Measurements from ENCODE around the gene F13A1.

The F13A1 gene

DNA sequence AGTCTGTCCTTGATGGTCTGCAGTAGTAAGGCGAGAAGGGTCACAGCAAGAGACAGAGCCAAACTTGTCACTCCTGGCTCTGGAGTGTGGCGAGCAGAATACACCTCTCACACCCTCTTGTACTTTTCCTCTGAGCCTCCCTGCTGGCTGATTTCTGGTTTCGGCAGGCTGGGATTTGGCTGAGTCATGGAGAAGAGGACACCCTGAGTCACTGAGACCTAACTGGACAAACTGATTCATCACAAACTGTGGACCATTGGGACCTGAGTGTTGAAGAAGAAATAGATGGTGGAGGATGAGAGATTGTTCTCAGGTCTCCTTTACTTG, 101.7 kb downstream of the F13A1 start:
- no peaks in the 10 kb centered on the region for H3F3A ChIP-seq (ENCODE audit: insufficient read depth, low read length)
- H3K27ac ChIP-seq (ENCODE audit: low read depth, low read length, poor library complexity, severe bottlenecking): no peak overlapping the region
- H3K9me3 ChIP-seq (ENCODE audit: low read length): no peaks in the 10 kb centered on the region
- H3K9me2 ChIP-seq (ENCODE audit: low read depth, low read length): no peaks in the 10 kb centered on the region
- TF ChIP-seq EZH2 (IDR thresholded peaks at IDR 0.05; ENCODE audit: borderline replicate concordance, low read length): no peak
- H3K4me1 ChIP-seq (ENCODE audit: insufficient read depth, low read length, severe bottlenecking): no peaks in the 10 kb centered on the region
- H3K36me3 ChIP-seq (ENCODE audit: insufficient read depth, low read length): no peaks in the 10 kb centered on the region
- no peak overlapping the region for H3K4me2 ChIP-seq (ENCODE audit: low read length)
- no peaks in the 10 kb centered on the region for H4K20me1 ChIP-seq (ENCODE audit: insufficient read depth, low read length)
- H2AFZ ChIP-seq (ENCODE audit: low read length): no peak overlapping the region
- H3K4me3 ChIP-seq (ENCODE audit: low read depth, low read length, poor library complexity, severe bottlenecking): no peak overlapping the region
- no peak overlapping the region for H3K9ac ChIP-seq (ENCODE audit: low read length)
- H3K27me3 ChIP-seq (ENCODE audit: insufficient read depth, low read length): no peaks in the 10 kb centered on the region
- no peaks in the 10 kb centered on the region for H3K79me2 ChIP-seq (ENCODE audit: insufficient read depth, low read length)

DNA sequence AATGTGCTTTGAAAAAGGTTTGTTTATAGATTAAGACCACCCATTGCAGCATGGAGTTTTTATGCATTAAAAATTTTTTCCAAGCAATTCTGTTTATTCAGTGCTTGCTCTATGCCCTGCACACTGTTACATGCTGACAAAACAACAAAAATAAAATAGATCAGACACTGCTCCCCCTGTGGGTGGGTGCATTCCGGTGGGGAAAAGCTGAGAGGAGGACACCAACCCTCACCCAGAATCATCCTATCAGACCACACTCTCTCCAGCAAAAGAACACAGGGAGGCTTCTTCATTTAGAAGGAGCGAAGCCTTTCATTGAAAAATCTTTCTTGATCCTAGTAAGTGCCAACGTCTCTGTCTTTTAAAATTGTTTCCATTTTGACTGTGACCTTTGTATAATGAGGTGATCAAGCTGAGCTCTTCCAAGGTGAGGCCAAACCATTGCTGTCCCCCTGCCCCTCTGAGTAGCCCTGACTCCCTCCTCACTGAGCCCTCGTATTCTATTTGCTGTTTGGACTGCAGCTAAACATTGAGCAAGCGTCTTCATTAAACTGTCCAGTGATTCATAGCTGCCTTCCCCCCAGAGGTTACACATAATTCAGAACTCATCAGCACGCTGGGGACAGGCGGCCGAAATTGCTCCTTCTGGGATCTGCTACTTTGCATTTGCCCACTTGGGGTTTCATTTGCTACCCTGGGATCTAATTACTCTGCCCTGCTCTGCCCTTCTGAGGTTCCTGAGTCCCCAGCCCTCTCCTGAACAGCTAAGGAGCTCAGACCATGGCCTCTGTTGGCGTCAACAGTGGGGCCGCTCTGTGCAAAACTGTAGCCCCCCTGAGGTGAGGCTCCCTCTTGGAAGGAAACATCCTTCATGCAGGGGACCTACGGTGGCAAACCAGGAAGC, 102.4 kb downstream of the F13A1 start:
- TF ChIP-seq CTCF (IDR thresholded peaks at IDR 0.05; ENCODE audit: low read length) (peak; percentile 23; the same call in 1 of the 2 replicates), EZH2 (IDR thresholded peaks at IDR 0.05; ENCODE audit: borderline replicate concordance, low read length) (no peak)
- Histone ChIP-seq H4K20me1 (ENCODE audit: insufficient read depth, low read length) (no peaks in the 10 kb centered on the region), H3K79me2 (ENCODE audit: insufficient read depth, low read length) (no peaks in the 10 kb centered on the region), H3K9ac (ENCODE audit: low read length) (no peak overlapping the region), H3K4me2 (ENCODE audit: low read length) (no peak overlapping the region), H3K9me3 (ENCODE audit: low read length) (no peaks in the 10 kb centered on the region), H3F3A (ENCODE audit: insufficient read depth, low read length) (no peaks in the 10 kb centered on the region), H3K4me1 (ENCODE audit: insufficient read depth, low read length, severe bottlenecking) (no peaks in the 10 kb centered on the region), H3K27me3 (ENCODE audit: insufficient read depth, low read length) (no peaks in the 10 kb centered on the region), H2AFZ (ENCODE audit: low read length) (no peak overlapping the region), H3K27ac (ENCODE audit: low read depth, low read length, poor library complexity, severe bottlenecking) (no peak overlapping the region), H3K9me2 (ENCODE audit: low read depth, low read length) (no peaks in the 10 kb centered on the region), H3K36me3 (ENCODE audit: insufficient read depth, low read length) (no peaks in the 10 kb centered on the region), H3K4me3 (ENCODE audit: low read depth, low read length, poor library complexity, severe bottlenecking) (no peak overlapping the region)

- no peaks in the 10 kb centered on the region for H3K9me2 ChIP-seq (ENCODE audit: low read depth, low read length)
- no peak overlapping the region for H3K4me2 ChIP-seq (ENCODE audit: low read length)
- peaks cover 5% of the 10 kb centered on the region; the same call in 1 of the 2 replicates for H3K36me3 ChIP-seq (ENCODE audit: insufficient read depth, low read length)
- no peaks in the 10 kb centered on the region for H3K79me2 ChIP-seq (ENCODE audit: insufficient read depth, low read length)
- TF ChIP-seq EZH2 (IDR thresholded peaks at IDR 0.05; ENCODE audit: borderline replicate concordance, low read length): no peak
- TF ChIP-seq CTCF (IDR thresholded peaks at IDR 0.05; ENCODE audit: low read length): no peak
- H3F3A ChIP-seq (ENCODE audit: insufficient read depth, low read length): no peaks in the 10 kb centered on the region; the same call in 1 of the 2 replicates
- no peak overlapping the region for H2AFZ ChIP-seq (ENCODE audit: low read length)
- H3K9ac ChIP-seq (ENCODE audit: low read length): no peak overlapping the region
- no peak overlapping the region for H3K27ac ChIP-seq (ENCODE audit: low read depth, low read length, poor library complexity, severe bottlenecking)
- H3K27me3 ChIP-seq (ENCODE audit: insufficient read depth, low read length): no peaks in the 10 kb centered on the region
- H3K4me1 ChIP-seq (ENCODE audit: insufficient read depth, low read length, severe bottlenecking): no peaks in the 10 kb centered on the region
- no peaks in the 10 kb centered on the region for H4K20me1 ChIP-seq (ENCODE audit: insufficient read depth, low read length)
- 0 out of 2 replicates have a peak, but pooled peaks cover 3% of the 10 kb centered on the region for H3K9me3 ChIP-seq (ENCODE audit: low read length)
- no peak overlapping the region for H3K4me3 ChIP-seq (ENCODE audit: low read depth, low read length, poor library complexity, severe bottlenecking)
These were observed 109.5 kb downstream of the F13A1 start for GRCh38 chr6:6210994-6211393.

Measured in OCI-LY1 (cell line).